Upper lobe of left lung (tissue), 6 donors: ENCODE results near the gene APOBEC3C. TPM values are rescaled to one million over a fixed set of nuclear protein-coding genes. Genes with fewer than 3 reads are reported as not detected.
"Not testable (repeated sequence)": the region's sequence is repeated elsewhere in the genome, so short reads cannot be mapped to it uniquely, and the experiment has no call there.

ENCODE experiments used
- ATAC-seq, 2 donors: fragments of 200-7000 bp; cut with Tn5 transposase; one replicate each; pipeline ENCODE4 v1.9.1; 2022; ENCODE audit warnings: mild to moderate bottlenecking in 2 of 2, moderate library complexity in 2 of 2; ENCODE audit not compliant: low FRiP score in 2 of 2
- DNase-seq, 2 donors: peaks; one replicate each; pipeline ENCODE4 v3.0.0-alpha.2; 2019 to 2020
- H3K27ac ChIP-seq, 4 donors: fragments of 200-600 bp; sonication (generic); one replicate each; pipeline ENCODE4 v1.5.1; 2016 to 2019
- H3K27me3 ChIP-seq, 4 donors: fragments of 200-600 bp; sonication (generic); one replicate each; pipeline ENCODE4 v1.5.1; 2017 to 2019
- H3K36me3 ChIP-seq, 4 donors: fragments of 200-600 bp; sonication (generic); one replicate each; pipeline ENCODE4 v1.5.1; 2016 to 2019
- H3K4me1 ChIP-seq, 4 donors: fragments of 200-600 bp; sonication (generic); one replicate each; pipeline ENCODE4 v1.5.1; 2018 to 2019
- H3K4me3 ChIP-seq, 4 donors: fragments of 200-600 bp; sonication (generic); one replicate each; pipeline ENCODE4 v1.5.1; 2017 to 2019; ENCODE audit warnings: mild to moderate bottlenecking in 2 of 4, moderate library complexity in 1 of 4
- H3K9me3 ChIP-seq, 4 donors: fragments of 200-600 bp; sonication (generic); one replicate each; pipeline ENCODE4 v1.5.1; 2018 to 2019
- CTCF ChIP-seq, 6 experiments: fragments of 450-650 bp in 4 of 6; fragments of 200-600 bp in 2 of 6; sonication (generic) in 2 of 6; IDR thresholded peaks; one replicate each; pipeline ENCODE4 v1.5.1; 2016 to 2019; ENCODE audit warnings: antibody characterized with exemption in 6 of 6
- EP300 ChIP-seq, 4 donors: sonication (generic); formaldehyde crosslinking; IDR thresholded peaks; one replicate each; pipeline ENCODE4 v1.5.1; 2017; ENCODE audit warnings: antibody characterized with exemption in 4 of 4, control low read depth in 2 of 4
- POLR2A ChIP-seq, 4 donors: fragments of 450-650 bp; IDR thresholded peaks; one replicate each; pipeline ENCODE4 v1.5.1; 2016 to 2017; ENCODE audit warnings: antibody characterized with exemption in 4 of 4, mild to moderate bottlenecking in 2 of 4
- POLR2AphosphoS5 ChIP-seq, 2 donors: sonication (generic); formaldehyde crosslinking; IDR thresholded peaks; one replicate each; pipeline ENCODE4 v1.5.1; 2017; ENCODE audit warnings: antibody characterized with exemption in 2 of 2
- WGBS, 2 donors: methylation state at CpG; one replicate each; pipeline ENCODE4 v1.1.5; 2017 to 2018; 5-methylcytosine and 5-hydroxymethylcytosine counted together
- total RNA-seq, 6 donors: library from RNA; depleted of rRNA in 4 of 6; stranded (reverse); fragments of >200 nt in 4 of 6; gene quantifications; one replicate each; pipeline versions ENCODE4 v1.1.0 to v1.2.1, GENCODE V29; 2016 to 2021
- donor health status: DM: no; HTN: no; CAD: no; lungs with moderate emphysema.
- donor health status: DM: no; HTN: yes; CAD: no; lungs with severe emphysema.

APOBEC3C gene
- total RNA-seq, 6 donors from 2014 or later: 6.1 to 27.0 (median 11.1) TPM

GRCh38 chr22:38973289-38974169 is 40.5 kb upstream of the APOBEC3C start:
- 47% methylated on average over 14 of the region's 15 CpGs; no CpG with 5 or more reads in 1 of the 2 donors for WGBS, 2 donors
- ATAC-seq: peak; percentile 56 to 58
- DNase-seq: no peak
- no peaks in the 10 kb centered on the region for H3K36me3 ChIP-seq
- no peak overlapping the region for H3K4me3 ChIP-seq
- TF ChIP-seq CTCF (IDR thresholded peaks at IDR 0.05): peak in 4 of 6 experiments; percentile 69 to 80 (median 78)
- TF ChIP-seq EP300 (IDR thresholded peaks at IDR 0.05): no peak
- H3K9me3 ChIP-seq: no peaks in the 10 kb centered on the region
- H3K27ac ChIP-seq: no peak overlapping the region
- H3K4me1 ChIP-seq: no peaks in the 10 kb centered on the region
- no peaks in the 10 kb centered on the region for H3K27me3 ChIP-seq

GRCh38 chr22:38974170-38974825 is 39.8 kb upstream of the APOBEC3C start:
- no peak overlapping the region for H3K4me3 ChIP-seq
- H3K36me3 ChIP-seq: no peaks in the 10 kb centered on the region
- H3K4me1 ChIP-seq: no peaks in the 10 kb centered on the region
- H3K9me3 ChIP-seq: no peaks in the 10 kb centered on the region
- TF ChIP-seq EP300 (IDR thresholded peaks at IDR 0.05): no peak
- TF ChIP-seq CTCF (IDR thresholded peaks at IDR 0.05): no peak
- no peak for TF ChIP-seq POLR2AphosphoS5 (IDR thresholded peaks at IDR 0.05)
- no peak for TF ChIP-seq POLR2A (IDR thresholded peaks at IDR 0.05)
- ATAC-seq (no peak), DNase-seq (no peak)
- H3K27me3 ChIP-seq: no peaks in the 10 kb centered on the region
- no peak overlapping the region for H3K27ac ChIP-seq
- 86% methylated on average over 18 of the region's 18 CpGs; no CpG with 5 or more reads in 1 of the 2 donors for WGBS, 2 donors

GRCh38 chr22:38974826-38975175 is 39.3 kb upstream of the APOBEC3C start:
- no peak for TF ChIP-seq EP300 (IDR thresholded peaks at IDR 0.05)
- TF ChIP-seq CTCF (IDR thresholded peaks at IDR 0.05): no peak
- no peak for TF ChIP-seq POLR2A (IDR thresholded peaks at IDR 0.05)
- no peak for TF ChIP-seq POLR2AphosphoS5 (IDR thresholded peaks at IDR 0.05)
- no peak overlapping the region for H3K4me3 ChIP-seq
- 91% methylated on average over 7 of the region's 7 CpGs; no CpG with 5 or more reads in 1 of the 2 donors for WGBS, 2 donors
- no peaks in the 10 kb centered on the region for H3K9me3 ChIP-seq
- ATAC-seq (no peak), DNase-seq (no peak)
- H3K36me3 ChIP-seq: no peaks in the 10 kb centered on the region
- H3K4me1 ChIP-seq: no peaks in the 10 kb centered on the region
- no peak overlapping the region for H3K27ac ChIP-seq
- H3K27me3 ChIP-seq: no peaks in the 10 kb centered on the region

- H3K27ac ChIP-seq, ATAC-seq, DNase-seq, H3K9me3 ChIP-seq, H3K36me3 ChIP-seq, H3K4me3 ChIP-seq, H3K27me3 ChIP-seq: not testable (repeated sequence)
- WGBS, 2 donors: 99% methylated on average over 4 of the region's 4 CpGs; no CpG with 5 or more reads in 1 of the 2 donors
- peaks cover 0 to 12% (median 11%) of the 10 kb centered on the region in 4 donors for H3K4me1 ChIP-seq
Observed at GRCh38 chr22:38977289-38977688, 36.8 kb upstream of the APOBEC3C start.

- not testable (repeated sequence) for ATAC-seq, H3K36me3 ChIP-seq, H3K4me3 ChIP-seq, DNase-seq, H3K27ac ChIP-seq, H3K9me3 ChIP-seq, H3K27me3 ChIP-seq
- WGBS, 2 donors: 81% methylated on average over 10 of the region's 10 CpGs; no CpG with 5 or more reads in 1 of the 2 donors
- peaks cover 0 to 19% (median 17%) of the 10 kb centered on the region in 4 donors for H3K4me1 ChIP-seq
Observed at GRCh38 chr22:38980587-38980986, 33.5 kb upstream of the APOBEC3C start.
